ENCODE data around the gene DHX9.

DNA sequence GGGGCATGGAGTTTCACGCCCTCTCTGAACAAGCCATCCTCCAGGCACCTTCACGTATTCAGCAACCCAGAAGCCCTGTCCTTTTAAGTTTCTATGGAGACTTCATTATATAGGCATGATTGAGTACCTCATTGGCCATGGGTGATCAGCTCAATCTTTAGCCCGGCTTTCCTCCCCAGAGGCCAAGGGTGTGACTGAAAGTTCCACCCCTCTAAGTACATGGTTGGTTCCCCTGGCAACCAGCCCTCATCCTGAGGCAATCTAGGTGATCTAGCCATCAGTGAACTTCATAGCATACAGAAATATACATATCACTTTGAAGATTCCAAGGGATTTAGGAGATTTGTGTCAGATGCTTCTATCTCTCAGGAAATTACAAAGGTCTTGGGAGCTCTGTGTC, 21.3 kb upstream of the DHX9 start:
- TF ChIP-seq POLR2AphosphoS5 (IDR thresholded peaks at IDR 0.05; ENCODE audit: low read depth, low read length) (no peak), POLR2A (IDR thresholded peaks at IDR 0.05; ENCODE audit: low read depth, low read length) (no peak), TAF1 (IDR thresholded peaks at IDR 0.05; ENCODE audit: low read depth, low read length) (no peak), SPI1 (IDR thresholded peaks at IDR 0.05; ENCODE audit: low read depth, low read length) (no peak), PAX5 (IDR thresholded peaks at IDR 0.05; ENCODE audit: insufficient read depth, low read length, severe bottlenecking) (no peak), POU2F2 (IDR thresholded peaks at IDR 0.05; ENCODE audit: low read depth, low read length) (no peak)
